Measurements from ENCODE around the gene TRIM38. TPM values are rescaled to one million over a fixed set of nuclear protein-coding genes. Genes with fewer than 3 reads are reported as not detected.

The TRIM38 gene
- total and polyA plus RNA-seq, 2 of the 13 experiments (the other 11 are each of a cell fraction or from before 2014, with no cell fraction given), result 2.5 to 3.1 TPM

DNA sequence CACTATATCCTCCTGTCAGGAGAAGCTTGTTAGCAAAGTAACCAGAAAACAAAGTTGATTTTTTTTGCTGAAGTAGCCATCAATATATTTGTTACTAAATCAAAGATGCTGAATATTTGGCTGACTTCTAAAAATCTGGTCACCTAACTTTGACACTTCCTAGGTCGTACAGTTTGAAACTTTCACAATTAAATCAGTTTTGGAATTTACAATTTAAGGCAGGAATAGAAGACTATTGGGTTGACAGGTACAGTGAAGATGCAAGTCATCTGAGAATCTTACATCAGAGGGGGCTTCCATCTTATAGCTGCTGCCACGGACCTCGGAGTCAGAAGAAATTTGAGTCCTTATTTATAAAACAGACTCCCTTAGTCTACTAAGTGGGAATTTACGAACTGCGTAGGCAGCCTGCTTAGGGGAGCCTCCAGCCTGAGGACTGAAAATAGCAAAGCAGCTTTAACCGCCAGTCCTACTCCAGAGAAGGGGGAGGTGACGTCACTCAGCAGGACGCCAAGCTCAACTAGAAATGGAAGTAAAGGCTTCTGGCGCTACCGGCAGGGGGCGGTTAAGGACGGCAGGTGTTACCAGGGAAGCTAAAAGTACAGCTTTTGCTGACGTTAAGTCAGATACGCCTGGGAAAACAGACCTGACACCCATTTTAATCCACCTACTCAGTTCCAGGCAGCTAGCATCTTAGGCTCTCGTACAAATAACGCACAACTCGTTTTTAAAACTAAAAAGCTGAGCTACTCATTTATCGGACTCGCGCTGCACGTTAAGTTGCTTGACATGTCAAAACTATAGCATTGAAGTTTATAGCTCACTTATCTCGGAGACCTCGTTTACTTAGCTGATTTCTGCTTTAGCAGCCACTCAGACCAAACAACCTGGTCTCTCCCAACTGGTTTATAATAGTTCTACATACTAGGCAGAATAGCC lies 63.6 kb downstream of the TRIM38 start (continued):
- TF ChIP-seq, protein P1, sequence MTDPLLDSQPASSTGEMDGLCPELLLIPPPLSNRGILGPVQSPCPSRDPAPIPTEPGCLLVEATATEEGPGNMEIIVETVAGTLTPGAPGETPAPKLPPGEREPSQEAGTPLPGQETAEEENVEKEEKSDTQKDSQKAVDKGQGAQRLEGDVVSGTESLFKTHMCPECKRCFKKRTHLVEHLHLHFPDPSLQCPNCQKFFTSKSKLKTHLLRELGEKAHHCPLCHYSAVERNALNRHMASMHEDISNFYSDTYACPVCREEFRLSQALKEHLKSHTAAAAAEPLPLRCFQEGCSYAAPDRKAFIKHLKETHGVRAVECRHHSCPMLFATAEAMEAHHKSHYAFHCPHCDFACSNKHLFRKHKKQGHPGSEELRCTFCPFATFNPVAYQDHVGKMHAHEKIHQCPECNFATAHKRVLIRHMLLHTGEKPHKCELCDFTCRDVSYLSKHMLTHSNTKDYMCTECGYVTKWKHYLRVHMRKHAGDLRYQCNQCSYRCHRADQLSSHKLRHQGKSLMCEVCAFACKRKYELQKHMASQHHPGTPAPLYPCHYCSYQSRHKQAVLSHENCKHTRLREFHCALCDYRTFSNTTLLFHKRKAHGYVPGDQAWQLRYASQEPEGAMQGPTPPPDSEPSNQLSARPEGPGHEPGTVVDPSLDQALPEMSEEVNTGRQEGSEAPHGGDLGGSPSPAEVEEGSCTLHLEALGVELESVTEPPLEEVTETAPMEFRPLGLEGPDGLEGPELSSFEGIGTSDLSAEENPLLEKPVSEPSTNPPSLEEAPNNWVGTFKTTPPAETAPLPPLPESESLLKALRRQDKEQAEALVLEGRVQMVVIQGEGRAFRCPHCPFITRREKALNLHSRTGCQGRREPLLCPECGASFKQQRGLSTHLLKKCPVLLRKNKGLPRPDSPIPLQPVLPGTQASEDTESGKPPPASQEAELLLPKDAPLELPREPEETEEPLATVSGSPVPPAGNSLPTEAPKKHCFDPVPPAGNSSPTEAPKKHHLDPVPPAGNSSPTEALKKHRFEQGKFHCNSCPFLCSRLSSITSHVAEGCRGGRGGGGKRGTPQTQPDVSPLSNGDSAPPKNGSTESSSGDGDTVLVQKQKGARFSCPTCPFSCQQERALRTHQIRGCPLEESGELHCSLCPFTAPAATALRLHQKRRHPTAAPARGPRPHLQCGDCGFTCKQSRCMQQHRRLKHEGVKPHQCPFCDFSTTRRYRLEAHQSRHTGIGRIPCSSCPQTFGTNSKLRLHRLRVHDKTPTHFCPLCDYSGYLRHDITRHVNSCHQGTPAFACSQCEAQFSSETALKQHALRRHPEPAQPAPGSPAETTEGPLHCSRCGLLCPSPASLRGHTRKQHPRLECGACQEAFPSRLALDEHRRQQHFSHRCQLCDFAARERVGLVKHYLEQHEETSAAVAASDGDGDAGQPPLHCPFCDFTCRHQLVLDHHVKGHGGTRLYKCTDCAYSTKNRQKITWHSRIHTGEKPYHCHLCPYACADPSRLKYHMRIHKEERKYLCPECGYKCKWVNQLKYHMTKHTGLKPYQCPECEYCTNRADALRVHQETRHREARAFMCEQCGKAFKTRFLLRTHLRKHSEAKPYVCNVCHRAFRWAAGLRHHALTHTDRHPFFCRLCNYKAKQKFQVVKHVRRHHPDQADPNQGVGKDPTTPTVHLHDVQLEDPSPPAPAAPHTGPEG (CRISPR knock-in tag; IDR thresholded peaks at IDR 0.05), result no peak
- TF ChIP-seq IKZF1 (IDR thresholded peaks at IDR 0.05) (no peak), ZNF24 (IDR thresholded peaks at IDR 0.05) (no peak), ZNF816 (CRISPR knock-in tag; IDR thresholded peaks at IDR 0.05; ENCODE audit: borderline replicate concordance) (no peak), PHF20 (CRISPR knock-in tag; IDR thresholded peaks at IDR 0.05) (no peak), SALL1 (CRISPR knock-in tag; IDR thresholded peaks at IDR 0.05) (peak; percentile 75), RXRA (CRISPR knock-in tag; IDR thresholded peaks at IDR 0.05) (no peak; the same call in 1 of the 2 replicates), ZFAT (CRISPR knock-in tag; conservative IDR thresholded peaks at IDR 0.05) (no peak), ZEB1 (IDR thresholded peaks at IDR 0.05; ENCODE audit: insufficient replicate concordance, low read depth) (no peak), HIVEP1 (CRISPR knock-in tag; IDR thresholded peaks at IDR 0.05) (no peak), SOX5 (CRISPR knock-in tag; IDR thresholded peaks at IDR 0.05; ENCODE audit: borderline replicate concordance) (peak; percentile 41; the same call in 1 of the 2 replicates), ZIK1 (CRISPR knock-in tag; IDR thresholded peaks at IDR 0.05; ENCODE audit: borderline replicate concordance, low read depth) (no peak)
- TF ChIP-seq, protein P2, sequence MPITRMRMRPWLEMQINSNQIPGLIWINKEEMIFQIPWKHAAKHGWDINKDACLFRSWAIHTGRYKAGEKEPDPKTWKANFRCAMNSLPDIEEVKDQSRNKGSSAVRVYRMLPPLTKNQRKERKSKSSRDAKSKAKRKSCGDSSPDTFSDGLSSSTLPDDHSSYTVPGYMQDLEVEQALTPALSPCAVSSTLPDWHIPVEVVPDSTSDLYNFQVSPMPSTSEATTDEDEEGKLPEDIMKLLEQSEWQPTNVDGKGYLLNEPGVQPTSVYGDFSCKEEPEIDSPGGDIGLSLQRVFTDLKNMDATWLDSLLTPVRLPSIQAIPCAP (CRISPR knock-in tag; IDR thresholded peaks at IDR 0.05; ENCODE audit: low read depth), result no peak
- TF ChIP-seq, protein P3, sequence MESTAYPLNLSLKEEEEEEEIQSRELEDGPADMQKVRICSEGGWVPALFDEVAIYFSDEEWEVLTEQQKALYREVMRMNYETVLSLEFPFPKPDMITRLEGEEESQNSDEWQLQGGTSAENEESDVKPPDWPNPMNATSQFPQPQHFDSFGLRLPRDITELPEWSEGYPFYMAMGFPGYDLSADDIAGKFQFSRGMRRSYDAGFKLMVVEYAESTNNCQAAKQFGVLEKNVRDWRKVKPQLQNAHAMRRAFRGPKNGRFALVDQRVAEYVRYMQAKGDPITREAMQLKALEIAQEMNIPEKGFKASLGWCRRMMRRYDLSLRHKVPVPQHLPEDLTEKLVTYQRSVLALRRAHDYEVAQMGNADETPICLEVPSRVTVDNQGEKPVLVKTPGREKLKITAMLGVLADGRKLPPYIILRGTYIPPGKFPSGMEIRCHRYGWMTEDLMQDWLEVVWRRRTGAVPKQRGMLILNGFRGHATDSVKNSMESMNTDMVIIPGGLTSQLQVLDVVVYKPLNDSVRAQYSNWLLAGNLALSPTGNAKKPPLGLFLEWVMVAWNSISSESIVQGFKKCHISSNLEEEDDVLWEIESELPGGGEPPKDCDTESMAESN (CRISPR knock-in tag; conservative IDR thresholded peaks at IDR 0.05), result no peak; the same call in 1 of the 2 replicates
- TF ChIP-seq, protein P4, sequence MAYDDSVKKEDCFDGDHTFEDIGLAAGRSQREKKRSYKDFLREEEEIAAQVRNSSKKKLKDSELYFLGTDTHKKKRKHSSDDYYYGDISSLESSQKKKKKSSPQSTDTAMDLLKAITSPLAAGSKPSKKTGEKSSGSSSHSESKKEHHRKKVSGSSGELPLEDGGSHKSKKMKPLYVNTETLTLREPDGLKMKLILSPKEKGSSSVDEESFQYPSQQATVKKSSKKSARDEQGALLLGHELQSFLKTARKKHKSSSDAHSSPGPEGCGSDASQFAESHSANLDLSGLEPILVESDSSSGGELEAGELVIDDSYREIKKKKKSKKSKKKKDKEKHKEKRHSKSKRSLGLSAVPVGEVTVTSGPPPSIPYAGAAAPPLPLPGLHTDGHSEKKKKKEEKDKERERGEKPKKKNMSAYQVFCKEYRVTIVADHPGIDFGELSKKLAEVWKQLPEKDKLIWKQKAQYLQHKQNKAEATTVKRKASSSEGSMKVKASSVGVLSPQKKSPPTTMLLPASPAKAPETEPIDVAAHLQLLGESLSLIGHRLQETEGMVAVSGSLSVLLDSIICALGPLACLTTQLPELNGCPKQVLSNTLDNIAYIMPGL (CRISPR knock-in tag; IDR thresholded peaks at IDR 0.05; ENCODE audit: borderline replicate concordance in 1 of 2, low read depth in 1 of 2), result peak; percentile 66 to 97
- TF ChIP-seq, protein P5, sequence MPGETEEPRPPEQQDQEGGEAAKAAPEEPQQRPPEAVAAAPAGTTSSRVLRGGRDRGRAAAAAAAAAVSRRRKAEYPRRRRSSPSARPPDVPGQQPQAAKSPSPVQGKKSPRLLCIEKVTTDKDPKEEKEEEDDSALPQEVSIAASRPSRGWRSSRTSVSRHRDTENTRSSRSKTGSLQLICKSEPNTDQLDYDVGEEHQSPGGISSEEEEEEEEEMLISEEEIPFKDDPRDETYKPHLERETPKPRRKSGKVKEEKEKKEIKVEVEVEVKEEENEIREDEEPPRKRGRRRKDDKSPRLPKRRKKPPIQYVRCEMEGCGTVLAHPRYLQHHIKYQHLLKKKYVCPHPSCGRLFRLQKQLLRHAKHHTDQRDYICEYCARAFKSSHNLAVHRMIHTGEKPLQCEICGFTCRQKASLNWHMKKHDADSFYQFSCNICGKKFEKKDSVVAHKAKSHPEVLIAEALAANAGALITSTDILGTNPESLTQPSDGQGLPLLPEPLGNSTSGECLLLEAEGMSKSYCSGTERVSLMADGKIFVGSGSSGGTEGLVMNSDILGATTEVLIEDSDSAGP (CRISPR knock-in tag; IDR thresholded peaks at IDR 0.05; ENCODE audit: borderline replicate concordance), result no peak
